Hippocampal formation (tissue), 2 donors: ENCODE data around the gene CCR3.

ENCODE experiments used
- DNase-seq, 2 donors: peaks; one replicate each; lab custom pipeline; 2025; lab: John Stamatoyannopoulos, UW

CCR3 gene

GRCh38 chr3:46272028-46272451 is 29.8 kb downstream of the CCR3 start:
- DNase-seq: no peak

- DNase-seq: peak in 1 of 2 donors; percentile 16
Measured at GRCh38 chr3:46276497-46277099, 34.3 kb downstream of the CCR3 start.

GRCh38 chr3:46277476-46277875 is 35.2 kb downstream of the CCR3 start:
- DNase-seq: no peak

GRCh38 chr3:46278816-46279672 is 36.8 kb downstream of the CCR3 start:
- DNase-seq: no peak

- DNase-seq: no peak
Measured at GRCh38 chr3:46280105-46280797, 38.0 kb downstream of the CCR3 start.

- DNase-seq: no peak
Measured at GRCh38 chr3:46281551-46281950, 39.3 kb downstream of the CCR3 start.

GRCh38 chr3:46282041-46282440 is 39.8 kb downstream of the CCR3 start:
- DNase-seq: no peak

- no peak for DNase-seq
Measured at GRCh38 chr3:46282696-46283095, 40.4 kb downstream of the CCR3 start.

GRCh38 chr3:46283881-46284450 is 41.7 kb downstream of the CCR3 start:
- DNase-seq: no peak

- no peak for DNase-seq
Measured at GRCh38 chr3:46284981-46285683, 42.9 kb downstream of the CCR3 start.

- no peak for DNase-seq
Measured at GRCh38 chr3:46285931-46286619, 43.8 kb downstream of the CCR3 start.

GRCh38 chr3:46286947-46287565 is 44.8 kb downstream of the CCR3 start:
- no peak for DNase-seq

- no peak for DNase-seq
Measured at GRCh38 chr3:46289551-46289950, 47.3 kb downstream of the CCR3 start.

GRCh38 chr3:46289966-46290365 is 47.7 kb downstream of the CCR3 start:
- DNase-seq: no peak

- no peak for DNase-seq
Measured at GRCh38 chr3:46291046-46291445, 48.8 kb downstream of the CCR3 start.

GRCh38 chr3:46293035-46293724 is 50.9 kb downstream of the CCR3 start:
- no peak for DNase-seq

GRCh38 chr3:46293991-46294833 is 52.0 kb downstream of the CCR3 start:
- DNase-seq: no peak

- no peak for DNase-seq
Measured at GRCh38 chr3:46296826-46297225, 54.6 kb downstream of the CCR3 start.
